Germinal center (tissue), 1 donor: ENCODE results near the gene TPH1.

ENCODE experiments used
- DNase-seq: peaks from one replicate; pipeline ENCODE4 v3.0.0; 2012; ENCODE audit warnings: mixed read lengths, low spot score

The TPH1 gene

DNA sequence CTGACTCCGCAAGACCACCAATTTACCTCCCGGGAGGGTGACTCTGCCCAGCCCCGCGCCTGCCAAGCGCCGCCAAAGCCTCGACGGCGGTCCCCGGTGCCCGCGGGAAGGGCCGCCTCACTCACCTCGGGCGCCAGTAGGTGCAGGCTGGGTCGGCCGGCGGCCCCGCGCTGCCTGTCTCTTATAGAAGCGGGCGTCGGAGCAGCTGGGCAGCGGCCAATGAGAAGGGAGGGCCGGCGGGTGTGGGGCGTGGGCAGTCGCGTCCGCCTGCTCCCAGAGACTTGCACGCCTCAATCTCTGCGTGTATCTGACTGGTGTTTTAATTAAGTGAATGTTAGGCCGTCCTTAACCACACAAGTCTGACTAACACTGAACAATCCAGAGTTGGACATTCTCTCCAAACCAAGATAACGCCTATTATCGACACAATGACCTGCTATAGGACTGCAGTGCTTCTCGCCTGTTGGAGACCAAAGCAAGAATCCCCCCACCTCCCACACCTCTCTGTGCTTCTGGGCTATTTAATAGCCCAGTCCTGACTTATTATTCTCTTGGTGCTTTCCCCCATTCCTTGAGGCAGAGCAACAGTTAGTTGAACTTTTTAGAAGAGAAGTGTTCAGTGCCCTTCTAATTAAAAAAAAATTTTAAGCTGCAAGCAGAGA, at the start of gene TPH1:
TPH1 (minus strand) TSS at position 154 of the 662 bp plus-strand sequence. CDS start 5,507 bp downstream, outside the sequence.
- DNase-seq = no peak

DNA sequence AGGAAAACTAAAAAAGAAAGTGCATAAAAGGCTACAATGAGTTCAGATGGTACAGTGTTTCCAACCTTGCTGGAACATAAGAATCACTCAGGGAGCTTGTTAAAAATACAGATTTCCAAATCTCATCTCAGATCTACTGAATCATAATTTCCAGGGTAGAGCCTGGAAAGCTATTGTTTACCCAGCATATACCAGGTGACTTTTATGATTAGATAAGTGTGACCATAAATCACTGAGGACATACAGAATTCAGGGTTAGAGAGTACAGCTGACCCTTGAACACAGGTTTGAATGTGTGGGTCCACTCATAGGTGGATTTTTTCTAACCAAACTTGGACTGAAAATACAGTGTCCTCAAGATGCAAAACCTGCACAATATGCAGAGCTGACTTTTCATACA, 47.9 kb upstream of the TPH1 start:
- no peak for DNase-seq

DNA sequence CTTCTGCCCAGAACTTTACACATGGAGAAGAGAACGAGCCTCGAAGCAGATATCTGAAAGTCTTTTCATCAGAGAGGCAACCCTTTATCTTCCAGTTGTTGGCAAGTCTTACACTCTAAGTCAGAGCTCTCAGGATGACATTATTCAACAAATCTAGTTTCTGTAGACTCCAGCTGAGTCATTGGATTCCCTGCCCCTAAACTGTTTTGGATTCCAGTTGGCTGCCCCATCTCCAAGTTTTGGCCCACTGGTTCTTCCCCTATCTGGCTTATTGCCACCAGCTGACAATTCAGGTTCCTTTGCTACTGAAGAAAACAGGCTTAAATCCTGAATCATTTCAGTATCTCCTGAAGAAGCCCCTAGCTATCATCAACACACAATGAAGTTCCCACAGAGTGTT, 45.7 kb upstream of the TPH1 start:
- no peak for DNase-seq

DNA sequence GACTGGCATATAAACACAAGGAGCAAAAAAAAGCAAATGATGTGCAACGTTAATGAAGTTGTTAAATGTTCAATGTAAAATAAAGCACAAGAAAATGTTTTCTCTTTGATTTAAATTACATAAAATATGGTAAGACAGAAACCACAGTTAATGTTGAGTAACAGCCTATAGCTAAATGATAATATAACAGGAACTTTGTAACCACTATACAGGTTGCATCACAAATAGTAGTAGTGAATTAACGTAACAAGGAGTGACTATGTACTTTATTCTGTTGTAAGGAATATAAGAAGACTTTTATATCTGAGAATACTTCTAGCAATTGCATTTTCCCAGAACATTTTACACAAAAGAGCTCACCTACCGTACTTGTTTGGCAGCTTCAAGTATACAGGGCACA, 42.9 kb upstream of the TPH1 start:
- no peak for DNase-seq

DNA sequence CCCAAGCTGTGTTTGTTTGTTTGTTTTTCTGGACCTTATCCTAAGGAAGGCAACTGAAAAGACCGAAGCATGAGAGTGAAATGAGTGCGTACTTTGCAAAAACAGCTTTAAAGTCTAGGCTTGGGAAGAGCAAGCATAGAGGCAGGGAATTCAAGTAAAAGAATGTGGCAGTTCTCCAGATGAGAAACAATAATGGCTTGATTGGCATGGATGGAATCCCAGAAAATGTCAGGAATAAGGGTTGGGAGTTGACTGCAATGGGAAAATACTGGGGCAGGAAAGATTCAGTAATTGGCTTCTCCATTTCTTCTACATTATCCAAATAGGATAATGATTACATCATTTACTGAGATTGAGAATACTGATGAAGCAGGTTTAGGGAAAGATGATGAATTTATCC, 42.3 kb upstream of the TPH1 start:
- DNase-seq = no peak

DNA sequence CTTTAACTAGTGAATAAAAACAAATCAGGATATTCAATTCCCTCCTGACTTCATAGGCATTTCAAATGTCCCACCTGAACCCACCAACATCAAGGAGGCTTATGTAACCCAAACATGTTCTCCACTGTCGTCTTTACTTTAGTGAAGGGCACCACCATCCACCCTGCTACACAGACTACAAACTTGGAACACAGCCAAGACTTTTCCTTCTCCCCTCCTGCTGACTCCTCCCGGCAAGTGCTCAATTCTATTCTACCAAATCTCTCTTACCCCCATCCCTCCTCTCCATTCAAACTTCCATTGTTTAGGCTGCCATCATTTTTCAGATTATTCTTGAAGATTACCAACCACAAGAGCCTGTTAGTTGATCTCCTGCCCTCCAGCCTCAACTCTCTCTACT, 35.5 kb upstream of the TPH1 start:
- DNase-seq = no peak

DNA sequence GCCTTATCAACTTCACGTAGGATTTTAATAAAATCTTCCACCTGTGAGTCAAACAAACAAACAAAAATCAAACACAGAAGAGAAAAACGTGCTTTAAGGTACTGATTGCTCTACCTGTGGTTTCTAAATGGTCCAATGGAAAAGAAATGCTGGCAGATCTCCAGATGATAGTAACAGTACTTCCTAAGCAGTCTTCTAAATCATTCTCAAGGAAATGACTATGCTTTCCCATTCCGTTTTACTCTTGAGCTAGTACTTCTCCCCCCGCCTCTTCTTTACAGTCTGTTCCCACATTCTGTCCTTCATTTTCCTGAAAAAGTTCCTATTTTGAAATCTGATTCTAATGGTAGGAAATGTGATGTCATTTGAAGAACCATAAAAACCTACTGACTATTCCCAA, 34.4 kb upstream of the TPH1 start:
- no peak for DNase-seq

DNA sequence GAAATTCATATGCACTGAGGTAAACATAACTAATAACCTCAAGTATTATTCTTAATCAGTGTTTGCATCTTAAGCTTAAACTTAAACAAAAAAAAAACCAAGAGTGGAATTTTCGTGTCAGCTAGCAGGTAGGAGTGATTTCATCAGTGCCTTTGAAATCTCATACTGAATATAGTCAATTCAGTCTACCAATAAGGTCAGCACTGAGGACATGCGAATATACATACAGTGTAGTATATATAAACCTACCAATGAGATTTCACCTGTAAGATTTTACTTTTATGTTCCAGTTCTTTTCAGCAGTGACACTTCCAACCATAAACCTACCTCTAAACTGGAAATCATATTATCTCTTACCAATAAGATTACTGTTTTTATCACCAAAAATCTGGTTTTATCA, 32.8 kb upstream of the TPH1 start:
- no peak for DNase-seq

DNA sequence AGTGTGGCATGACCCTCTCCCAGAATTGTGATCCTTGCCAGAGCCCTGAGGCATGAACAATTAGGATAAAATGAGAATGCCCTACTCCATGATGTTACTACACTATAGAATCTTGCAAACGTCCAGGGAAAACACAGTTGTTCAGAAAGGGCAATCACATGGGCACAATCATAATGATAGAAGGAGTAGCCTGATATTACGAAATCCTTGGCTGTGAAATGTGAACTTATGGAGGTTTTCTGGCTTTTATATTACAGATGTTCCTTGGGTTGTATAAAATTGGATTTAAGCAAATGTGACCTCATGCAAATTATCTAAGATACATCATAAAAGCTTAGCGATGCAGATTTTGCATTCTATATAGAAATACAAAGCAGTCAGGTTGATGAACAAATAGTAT, 29.4 kb upstream of the TPH1 start:
- no peak for DNase-seq

DNA sequence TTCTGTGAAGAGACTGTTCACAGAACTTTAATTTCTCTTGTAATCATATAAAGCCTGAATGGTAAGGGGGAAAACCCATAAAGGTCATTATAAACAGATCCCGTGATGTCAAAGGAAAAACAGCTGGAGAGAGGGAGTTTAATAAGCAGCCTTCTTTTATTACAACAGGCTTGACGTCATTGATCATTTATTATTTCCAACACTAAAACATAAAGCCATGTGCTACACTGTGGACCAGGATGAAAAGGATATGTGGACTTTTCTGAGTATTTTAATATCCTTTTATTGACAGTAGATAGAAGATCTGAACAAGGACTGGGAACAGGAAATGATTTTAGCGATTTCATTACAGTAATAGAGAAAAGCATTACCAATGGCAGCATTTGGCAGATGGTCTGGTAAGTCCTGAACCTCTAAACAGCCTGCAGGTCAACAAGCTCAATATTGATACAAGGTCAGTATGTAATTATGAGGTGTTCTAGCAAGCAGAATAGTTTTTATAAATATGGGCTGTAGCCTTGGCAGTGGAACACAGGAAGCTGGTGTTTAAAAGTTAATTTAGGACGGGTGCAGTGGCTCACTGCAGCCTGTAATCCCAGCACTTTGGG, 25.1 kb upstream of the TPH1 start:
- no peak for DNase-seq

DNA sequence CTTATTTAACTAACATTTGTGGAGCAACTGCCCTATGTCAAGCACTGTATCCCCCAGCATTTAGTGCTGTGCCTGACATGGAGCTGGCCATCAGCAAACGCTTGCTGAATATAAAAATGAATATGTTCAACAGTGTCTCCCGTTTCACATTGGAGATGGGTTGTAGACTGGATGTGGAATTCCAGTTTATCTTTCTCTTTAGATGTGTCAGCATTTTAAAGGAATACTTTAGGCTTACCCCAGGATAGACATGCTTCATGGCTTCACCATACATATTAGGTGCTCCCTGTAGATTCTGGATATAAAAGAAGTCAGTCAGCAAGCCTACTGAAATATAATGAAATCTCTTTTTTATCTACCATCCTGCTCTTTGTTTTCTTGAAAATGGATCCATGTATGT, 21.3 kb upstream of the TPH1 start:
- DNase-seq = no peak

DNA sequence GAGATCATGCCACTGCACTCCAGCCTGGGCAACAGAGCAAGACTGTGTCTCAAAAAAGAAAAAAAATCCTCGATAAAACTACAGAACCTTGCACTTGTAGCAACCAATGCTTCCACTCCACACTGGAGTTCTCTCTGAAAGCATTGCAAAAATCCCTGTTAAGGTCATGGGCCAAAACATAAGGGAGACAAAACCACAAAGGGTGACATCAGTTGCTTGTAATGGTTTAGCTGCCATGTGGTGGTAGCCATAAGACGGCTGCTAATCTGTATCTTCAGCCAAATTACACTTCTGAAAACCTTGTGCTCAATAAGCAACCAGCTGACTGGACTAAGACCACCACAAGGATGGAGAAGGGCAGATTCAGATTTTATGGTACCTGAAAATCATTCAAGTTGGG, 20.6 kb upstream of the TPH1 start:
- no peak for DNase-seq

DNA sequence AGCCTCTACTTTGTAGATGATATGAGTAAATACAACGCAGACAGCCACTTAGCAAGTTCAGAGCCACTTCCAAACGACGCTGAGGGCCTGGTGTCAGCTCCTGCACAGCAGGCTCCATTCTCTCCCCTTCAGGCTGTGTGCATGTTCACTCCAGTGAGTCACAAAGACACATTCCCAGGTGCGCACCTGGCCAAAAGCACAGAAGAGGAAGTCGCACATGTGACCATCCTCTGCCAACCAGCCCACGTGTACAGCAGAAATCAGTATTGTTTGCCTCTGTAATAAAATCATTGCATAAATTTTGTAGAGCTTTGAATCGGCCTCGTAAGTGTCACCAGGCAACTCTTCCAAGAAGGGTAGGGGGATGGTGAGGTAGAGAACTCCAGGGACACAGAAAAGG, 19.5 kb upstream of the TPH1 start:
- no peak for DNase-seq

DNA sequence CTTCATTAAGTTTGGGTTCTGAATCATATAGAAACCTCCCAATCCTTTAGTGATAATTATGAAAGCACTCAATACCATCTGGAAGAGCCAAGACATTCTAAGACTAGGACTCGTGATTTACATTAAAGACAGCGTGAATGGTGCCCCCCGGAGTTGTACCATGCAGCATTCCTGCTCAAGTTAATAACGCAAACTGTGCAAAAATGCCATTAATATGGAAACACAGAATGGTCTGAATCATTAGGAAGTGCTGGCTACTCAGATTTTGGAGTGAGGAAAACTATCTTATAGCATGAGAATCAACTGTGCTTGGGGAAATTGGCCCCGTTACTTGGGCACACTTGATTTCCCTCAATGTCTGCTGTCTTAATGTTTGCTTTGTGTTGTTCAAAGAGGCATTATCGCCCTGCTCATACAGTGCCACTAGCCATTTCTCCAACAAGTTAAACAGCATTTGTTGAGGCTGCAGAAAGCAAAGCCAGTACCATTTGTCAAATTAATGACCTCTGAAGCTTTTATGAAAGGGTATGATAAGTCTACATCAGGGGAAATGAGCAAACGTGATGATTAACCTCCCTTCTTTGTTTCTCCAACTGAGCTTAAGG, 18.5 kb upstream of the TPH1 start:
- DNase-seq = no peak

DNA sequence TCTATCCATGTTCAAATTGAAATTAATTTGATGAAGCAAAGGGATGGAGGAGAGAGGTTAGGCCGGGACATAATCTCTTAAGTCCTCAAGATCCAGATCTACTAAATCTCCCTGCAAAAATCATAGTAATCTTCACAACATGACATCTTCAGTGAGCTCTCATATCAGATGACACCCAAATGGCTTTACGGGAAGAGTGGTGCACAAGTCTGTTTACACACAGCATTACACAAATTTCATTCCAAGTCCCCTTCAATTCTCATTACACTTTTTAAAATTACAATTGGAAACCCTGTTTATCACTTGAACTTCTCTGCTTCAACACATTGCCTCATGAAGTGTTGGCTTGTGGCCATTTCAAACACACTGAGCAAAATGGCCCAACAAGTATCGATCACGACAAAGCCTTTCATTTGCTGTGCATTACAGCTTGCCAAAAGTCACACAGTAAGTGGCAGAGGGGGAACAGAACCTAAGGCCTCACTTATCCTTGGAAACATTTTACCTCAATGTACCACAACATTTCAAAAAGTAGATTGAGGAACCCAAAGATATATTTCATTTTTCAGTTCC, 17.9 kb upstream of the TPH1 start:
- DNase-seq = no peak

DNA sequence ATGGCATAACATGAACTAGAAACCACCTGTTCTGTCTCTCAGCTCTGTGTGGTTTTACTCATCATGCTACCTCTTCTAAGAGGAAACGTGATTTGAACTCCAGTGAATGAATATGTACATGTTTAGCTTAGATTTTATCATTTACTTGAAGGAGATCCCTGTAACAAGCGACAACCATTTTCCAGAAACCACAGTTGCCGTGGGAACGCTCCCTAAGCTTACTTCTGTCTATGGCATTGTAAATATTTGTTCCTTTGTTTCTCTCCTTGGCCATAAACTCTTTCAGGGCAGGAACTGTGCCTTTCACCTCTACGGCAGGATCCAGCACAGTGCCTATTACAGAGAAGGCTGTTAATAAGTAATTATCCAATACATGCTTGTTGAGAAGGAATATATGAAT, 17.1 kb upstream of the TPH1 start:
- no peak for DNase-seq

DNA sequence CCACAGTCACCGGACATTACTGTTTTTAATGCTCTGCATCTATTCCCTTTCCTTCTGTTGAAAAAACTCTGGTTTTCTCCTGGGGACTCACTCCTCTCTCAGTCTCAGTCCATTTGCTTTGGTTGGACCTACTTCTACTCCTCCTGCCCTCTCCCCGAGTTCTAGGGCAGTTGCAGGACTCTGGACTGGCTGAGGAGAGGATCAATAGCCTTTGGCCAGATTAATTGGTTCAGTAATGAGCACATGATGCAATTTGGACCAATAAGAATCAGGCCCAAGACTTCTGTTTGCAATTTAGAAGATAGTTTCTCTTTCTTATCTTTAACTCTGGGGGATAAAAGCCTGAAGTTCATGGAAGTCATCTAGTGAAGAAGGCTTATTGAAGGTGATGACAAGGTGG, 15.3 kb upstream of the TPH1 start:
- DNase-seq = no peak

DNA sequence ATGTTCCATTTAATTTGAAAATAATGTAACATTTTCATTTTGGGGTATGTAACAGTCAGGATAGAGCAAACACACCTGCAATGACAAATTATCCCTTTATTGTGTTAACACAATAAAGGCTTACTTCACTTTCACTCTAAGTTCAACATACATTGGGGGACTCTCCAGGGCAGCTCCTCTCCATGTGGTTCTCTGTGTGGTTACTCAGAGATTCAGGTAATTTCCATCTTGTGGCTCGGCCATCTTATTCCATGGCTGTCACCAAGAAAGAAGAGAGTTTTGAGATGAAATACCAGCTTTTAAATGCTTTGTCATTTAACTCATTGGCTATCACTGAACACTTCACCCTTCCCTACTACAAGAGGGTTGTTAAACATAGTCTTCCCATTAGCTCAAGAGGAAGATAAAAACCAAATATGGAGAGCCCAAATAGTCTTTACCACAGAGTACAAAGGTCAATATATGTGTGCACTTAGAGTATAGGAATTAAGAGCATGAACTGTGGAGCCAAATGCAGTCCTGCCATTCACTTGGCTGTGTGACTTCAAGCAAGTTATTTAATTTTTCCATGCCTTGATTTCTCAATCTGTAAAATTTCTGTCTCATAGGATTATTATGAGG, 10.6 kb upstream of the TPH1 start:
- no peak for DNase-seq

DNA sequence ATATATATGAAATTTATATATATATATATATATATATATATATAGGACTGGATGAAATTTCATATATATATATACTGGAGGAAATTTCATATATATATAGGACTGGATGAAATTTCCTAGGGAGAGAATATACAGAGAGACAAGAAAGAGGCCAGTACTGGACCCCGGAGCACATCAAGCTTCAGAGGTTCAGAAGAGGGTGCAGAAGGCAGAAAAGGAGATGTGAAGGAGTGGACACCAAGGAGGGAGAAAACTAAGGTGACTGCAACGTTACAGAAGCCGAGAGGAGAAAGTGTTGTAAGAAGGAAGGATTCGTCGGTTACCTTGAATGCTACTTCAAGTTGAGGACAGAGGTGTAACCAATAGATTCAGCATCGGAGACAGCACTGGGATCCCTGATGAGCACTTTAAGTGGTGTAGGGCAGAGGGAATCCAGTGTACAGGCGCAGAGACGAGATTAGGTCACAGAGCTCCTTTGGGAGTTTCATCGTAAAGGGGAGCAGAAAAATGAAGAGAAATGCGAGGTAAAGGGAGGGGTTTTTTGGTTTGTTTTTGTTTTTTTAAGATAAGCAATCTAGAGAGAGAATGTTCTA, 8.5 kb upstream of the TPH1 start:
- no peak for DNase-seq

DNA sequence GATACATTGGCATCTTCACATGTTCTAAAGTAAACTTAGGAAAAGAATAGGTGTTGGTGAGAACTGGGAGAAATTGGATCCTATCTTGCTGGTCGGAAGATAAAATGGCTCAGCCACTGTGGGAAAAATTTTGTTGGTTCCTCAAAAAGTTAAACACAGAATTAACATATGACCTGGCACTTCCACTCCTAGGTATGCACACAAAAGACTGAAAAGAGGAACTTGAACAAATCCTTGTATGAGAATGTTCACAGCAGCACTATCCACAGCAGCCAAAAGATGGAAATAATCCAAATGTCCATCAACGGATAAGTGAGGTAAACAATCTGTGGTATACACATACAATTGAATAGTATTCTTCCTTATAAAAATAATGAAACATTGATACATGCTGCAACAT, 4.8 kb upstream of the TPH1 start:
- no peak for DNase-seq

DNA sequence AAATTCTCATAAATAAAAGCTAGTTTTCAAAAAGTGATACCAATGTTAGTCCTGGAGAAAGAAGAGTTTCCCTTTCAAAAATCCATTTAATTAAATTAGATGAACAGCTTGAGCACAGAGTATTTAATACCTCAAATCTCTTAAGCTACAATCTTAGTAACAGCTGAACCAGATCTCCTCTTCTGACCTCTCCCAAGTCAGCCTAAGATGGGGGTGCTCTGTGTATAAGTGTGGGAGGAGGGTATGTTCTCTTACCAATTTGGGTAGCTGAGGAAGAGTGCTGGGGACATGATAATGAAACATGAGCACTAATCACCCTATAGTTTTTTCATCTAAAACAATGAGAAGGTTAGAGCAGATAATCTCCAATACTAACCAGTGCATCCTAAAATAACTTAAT, 9.6 kb downstream of the TPH1 start:
- no peak for DNase-seq

DNA sequence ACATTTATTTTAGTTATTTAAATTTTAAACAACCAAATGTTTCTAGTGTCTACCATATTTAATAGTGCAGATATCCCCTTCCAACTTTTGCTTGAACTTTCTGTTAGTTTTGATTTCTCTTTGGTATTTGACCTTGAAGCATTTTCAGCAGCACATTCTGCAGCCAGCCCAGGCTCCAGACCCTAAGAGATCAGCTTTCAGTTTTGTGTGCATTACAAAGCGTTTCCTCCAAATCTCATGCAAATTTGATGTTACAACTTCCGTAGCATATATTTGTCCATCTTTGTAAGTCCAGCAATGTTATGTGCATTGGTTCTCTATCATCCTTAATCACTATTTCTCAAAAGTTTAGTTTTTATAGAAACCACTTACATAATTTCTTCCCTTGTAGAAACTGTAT, 18.6 kb downstream of the TPH1 start:
- no peak for DNase-seq

DNA sequence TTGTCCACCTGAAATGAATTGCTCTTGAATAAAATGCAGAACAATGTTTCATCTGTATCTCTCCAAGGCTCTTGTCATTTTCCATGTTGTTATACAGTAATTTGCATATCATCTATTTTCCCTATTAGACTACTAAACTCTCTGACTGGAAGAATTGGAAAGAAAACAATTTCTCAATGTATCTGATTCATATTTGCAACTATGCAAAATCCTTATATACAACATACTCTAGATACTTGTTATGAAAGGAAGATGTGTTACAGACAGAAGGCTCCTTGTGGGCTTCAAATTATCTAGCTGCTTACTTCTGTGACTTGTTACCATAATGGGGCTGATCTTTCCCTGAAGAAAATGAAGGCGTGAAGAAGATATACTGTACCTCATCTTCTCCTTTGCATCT, 23.6 kb downstream of the TPH1 start:
- DNase-seq = no peak
